GM12878 (cell line): Measurements from ENCODE around the gene CHAC1.

ENCODE experiments used
- ATF2 ChIP-seq: IDR thresholded peaks from 2 replicates; pipeline ENCODE4 v1.6.1; 2012; ENCODE audit warnings: low read length, inconsistent platforms
- MYC ChIP-seq: IDR thresholded peaks from 2 replicates; pipeline ENCODE4 v1.6.1; 2011; ENCODE audit warnings: mild to moderate bottlenecking, low read length, moderate library complexity, inconsistent platforms; ENCODE audit not compliant: insufficient read depth, insufficient replicate concordance, insufficient read length, severe bottlenecking
- POLR2A ChIP-seq: IDR thresholded peaks from 2 replicates; pipeline ENCODE4 v1.6.1; 2011; ENCODE audit warnings: low read depth, mild to moderate bottlenecking, low read length

GRCh38 chr15:40957041-40957555 lies 3.8 kb downstream of the CHAC1 start:
- TF ChIP-seq POLR2A (no peak), ATF2 (no peak), MYC (no peak)
